AG04450 (cell line): ENCODE measurements around the gene THEMIS2. TPM values are rescaled to one million over a fixed set of nuclear protein-coding genes. Genes with fewer than 3 reads are reported as not detected.
"Not testable (repeated sequence)": the region's sequence is repeated elsewhere in the genome, so short reads cannot be mapped to it uniquely, and the experiment has no call there.

Experiments
- CTCF ChIA-PET: fragments of 300-600, 350-600 bp; formaldehyde crosslinking; extraction: SDS; loops from one replicate; lab custom pipeline; 2022; ENCODE audit warnings: antibody characterized with exemption, inconsistent platforms; lab: Charles Lee
- POLR2A ChIA-PET: fragments of 350-600 bp; formaldehyde crosslinking; extraction: SDS; loops from one replicate; lab custom pipeline; 2021; ENCODE audit warnings: antibody characterized with exemption, inconsistent platforms; lab: Yijun Ruan, JAX
- DNase-seq: peaks from one replicate; pipeline ENCODE4 v3.0.0-alpha.2; 2011; ENCODE audit warnings: low read depth, low spot score
- H3K27ac ChIP-seq: one replicate; pipeline ENCODE4 v1.5.1; 2012; ENCODE audit warnings: low read depth, low read length, control low read depth
- H3K27me3 ChIP-seq: one replicate; pipeline ENCODE4 v1.6.0; 2012; ENCODE audit warnings: low read length; ENCODE audit not compliant: control insufficient read depth, insufficient read depth
- H3K4me3 ChIP-seq: 2 replicates; pipeline ENCODE4 v1.5.1; 2011; ENCODE audit warnings: mild to moderate bottlenecking, low read depth, low read length, control low read depth
- H3K9me3 ChIP-seq: 2 replicates; pipeline ENCODE4 v1.5.1; 2012; ENCODE audit warnings: low read length; ENCODE audit not compliant: control insufficient read depth, insufficient read depth
- polyA plus RNA-seq: library from polyadenylated mRNA; depleted of rRNA; stranded (reverse); fragments of >200 nt; gene quantifications from 2 replicates; pipeline ENCODE4 v1.2.3, GENCODE V29; 2011
- TF ChIP-seq, protein P1 (sequence below): IDR thresholded peaks from 2 replicates; pipeline ENCODE4 v1.5.1; 2011; ENCODE audit warnings: low read depth, low read length, control low read depth, inconsistent platforms

Gene THEMIS2
- polyA plus RNA-seq, 1 experiment: 13.0 TPM

DNA sequence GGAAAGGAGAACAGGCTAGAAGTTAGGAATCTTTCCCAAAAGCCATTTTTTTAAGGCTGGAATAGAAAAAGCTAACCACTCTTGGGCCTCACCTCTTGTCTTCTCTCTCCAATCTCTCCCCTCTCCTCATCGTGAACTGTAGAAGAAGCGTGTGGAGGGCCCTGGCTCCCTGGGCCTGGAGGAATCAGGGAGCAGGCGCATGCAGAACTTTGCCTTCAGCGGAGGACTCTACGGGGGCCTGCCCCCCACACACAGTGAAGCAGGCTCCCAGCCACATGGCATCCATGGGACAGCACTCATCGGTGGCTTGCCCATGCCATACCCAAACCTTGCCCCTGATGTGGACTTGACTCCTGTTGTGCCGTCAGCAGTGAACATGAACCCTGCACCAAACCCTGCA, 22.4 kb upstream of the THEMIS2 start:
- Histone ChIP-seq H3K9me3 (no peaks in the 10 kb centered on the region), H3K27me3 (no peaks in the 10 kb centered on the region), H3K27ac (no peak overlapping the region), H3K4me3 (no peak overlapping the region)
- ChIA-PET CTCF (interaction anchor here (1.5 kb wide), 1 partner anchor 16 kb away, joined by 3 read pairs; no protein-coding TSS in a partner anchor), POLR2A (no interaction called here)
- no peak for DNase-seq
- TF ChIP-seq, protein P1, sequence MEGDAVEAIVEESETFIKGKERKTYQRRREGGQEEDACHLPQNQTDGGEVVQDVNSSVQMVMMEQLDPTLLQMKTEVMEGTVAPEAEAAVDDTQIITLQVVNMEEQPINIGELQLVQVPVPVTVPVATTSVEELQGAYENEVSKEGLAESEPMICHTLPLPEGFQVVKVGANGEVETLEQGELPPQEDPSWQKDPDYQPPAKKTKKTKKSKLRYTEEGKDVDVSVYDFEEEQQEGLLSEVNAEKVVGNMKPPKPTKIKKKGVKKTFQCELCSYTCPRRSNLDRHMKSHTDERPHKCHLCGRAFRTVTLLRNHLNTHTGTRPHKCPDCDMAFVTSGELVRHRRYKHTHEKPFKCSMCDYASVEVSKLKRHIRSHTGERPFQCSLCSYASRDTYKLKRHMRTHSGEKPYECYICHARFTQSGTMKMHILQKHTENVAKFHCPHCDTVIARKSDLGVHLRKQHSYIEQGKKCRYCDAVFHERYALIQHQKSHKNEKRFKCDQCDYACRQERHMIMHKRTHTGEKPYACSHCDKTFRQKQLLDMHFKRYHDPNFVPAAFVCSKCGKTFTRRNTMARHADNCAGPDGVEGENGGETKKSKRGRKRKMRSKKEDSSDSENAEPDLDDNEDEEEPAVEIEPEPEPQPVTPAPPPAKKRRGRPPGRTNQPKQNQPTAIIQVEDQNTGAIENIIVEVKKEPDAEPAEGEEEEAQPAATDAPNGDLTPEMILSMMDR: no peak

DNA sequence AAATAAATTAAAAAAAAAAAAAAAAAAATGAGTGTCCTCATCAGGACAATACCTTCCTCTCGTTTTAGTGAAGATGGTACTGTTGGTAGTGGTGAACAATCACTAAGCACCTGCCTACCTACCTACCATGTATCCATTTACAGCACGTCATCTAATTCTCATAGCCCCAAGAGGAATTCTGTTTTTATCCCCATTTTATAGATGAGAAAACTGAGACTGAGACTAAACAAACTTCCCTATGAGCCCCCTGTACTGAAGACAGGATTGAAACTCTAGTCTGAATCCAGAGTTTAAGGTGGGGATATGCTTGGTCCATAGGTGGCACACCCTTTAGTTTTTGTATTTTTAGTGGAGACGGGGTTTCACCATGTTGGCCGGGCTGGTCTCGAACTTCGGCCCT, 17.3 kb upstream of the THEMIS2 start:
- ChIA-PET CTCF (interaction anchor here (0.6 kb wide), 1 partner anchor 186 kb away, joined by 3 read pairs; no protein-coding TSS in a partner anchor), POLR2A (no interaction called here)
- Histone ChIP-seq H3K27me3 (no peaks in the 10 kb centered on the region), H3K9me3 (no peaks in the 10 kb centered on the region), H3K27ac (no peak overlapping the region), H3K4me3 (no peak overlapping the region)
- TF ChIP-seq, protein P1: no peak
- no peak for DNase-seq

DNA sequence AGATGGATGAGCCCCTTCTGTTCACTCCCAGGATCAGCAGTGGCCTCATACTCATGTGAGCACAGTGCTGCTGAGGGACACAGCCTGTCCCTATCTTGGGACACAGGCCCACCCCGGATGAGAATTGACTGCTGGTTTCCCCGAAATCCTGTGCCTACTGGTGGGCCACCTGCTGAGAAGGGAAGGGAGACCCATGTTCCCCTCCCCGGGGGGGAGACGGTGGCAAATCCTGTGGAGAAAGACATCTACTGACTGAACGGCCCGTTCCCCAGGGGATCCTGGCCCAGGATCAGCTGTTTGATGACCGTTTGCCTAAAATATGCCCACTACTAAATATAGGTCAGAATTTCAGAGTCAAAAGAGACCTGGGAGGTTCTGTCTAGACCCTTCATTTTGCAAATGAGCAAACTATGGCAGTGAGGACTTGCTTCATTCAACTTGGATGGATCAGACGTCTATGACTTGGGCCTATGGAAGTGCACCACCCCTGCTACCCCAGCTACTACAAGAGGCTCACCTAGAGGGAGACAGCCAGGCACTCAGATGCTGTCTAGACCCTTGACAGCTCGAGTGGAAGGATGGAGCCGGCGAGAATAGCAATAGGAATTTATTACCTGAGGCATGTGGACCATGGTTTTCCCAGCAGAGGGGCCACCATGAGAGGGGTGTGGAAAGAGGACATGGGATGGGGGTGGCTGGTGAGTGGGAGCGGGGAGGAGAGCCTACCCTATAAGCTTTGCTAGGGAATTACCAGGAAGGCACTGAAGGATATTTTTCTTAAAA, 15.6 kb upstream of the THEMIS2 start:
- DNase-seq: no peak
- Histone ChIP-seq H3K9me3 (no peaks in the 10 kb centered on the region), H3K27me3 (no peaks in the 10 kb centered on the region), H3K4me3 (no peak overlapping the region), H3K27ac (no peak overlapping the region)
- ChIA-PET CTCF (interaction anchor here (0.5 to 3.2 kb wide), 10 partner anchors 18 to 763 kb away, joined by 3 to 51 read pairs (median 4); no protein-coding TSS in a partner anchor), POLR2A (interaction anchor here (0.6 to 0.7 kb wide), 2 partner anchors 37 to 148 kb away, joined by 7 read pairs; no protein-coding TSS in a partner anchor)
- TF ChIP-seq, protein P1: no peak

DNA sequence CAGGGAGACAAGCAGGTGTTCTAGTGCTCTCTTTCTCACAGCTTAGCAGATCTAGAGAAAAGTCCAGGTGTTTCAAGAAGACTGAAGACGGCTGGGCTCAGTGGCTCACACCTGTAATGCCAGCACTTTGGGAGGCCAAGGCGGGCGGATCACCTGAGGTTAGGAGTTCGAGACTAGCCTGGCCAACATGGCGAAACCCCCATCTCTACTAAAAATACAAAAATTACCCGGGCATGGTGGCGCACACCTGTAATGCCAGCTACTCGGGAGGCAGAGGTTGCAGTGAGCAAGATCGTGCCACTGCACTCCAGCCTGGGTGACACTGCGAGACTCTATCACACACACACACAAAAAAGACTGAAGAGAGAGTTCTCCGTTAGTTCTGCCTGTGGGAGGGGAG, 14.8 kb upstream of the THEMIS2 start:
- not testable (repeated sequence) for H3K9me3 ChIP-seq, DNase-seq, H3K4me3 ChIP-seq, H3K27me3 ChIP-seq, H3K27ac ChIP-seq
- CTCF ChIA-PET: interaction anchor here (0.6 to 3.2 kb wide), 19 partner anchors 9 to 358 kb away, joined by 3 to 51 read pairs (median 4); no protein-coding TSS in a partner anchor
- POLR2A ChIA-PET: interaction anchor here (0.7 to 1.4 kb wide), 2 partner anchors 27 to 352 kb away, joined by 4 read pairs; partner anchors contain the start of gene PPP1R8

DNA sequence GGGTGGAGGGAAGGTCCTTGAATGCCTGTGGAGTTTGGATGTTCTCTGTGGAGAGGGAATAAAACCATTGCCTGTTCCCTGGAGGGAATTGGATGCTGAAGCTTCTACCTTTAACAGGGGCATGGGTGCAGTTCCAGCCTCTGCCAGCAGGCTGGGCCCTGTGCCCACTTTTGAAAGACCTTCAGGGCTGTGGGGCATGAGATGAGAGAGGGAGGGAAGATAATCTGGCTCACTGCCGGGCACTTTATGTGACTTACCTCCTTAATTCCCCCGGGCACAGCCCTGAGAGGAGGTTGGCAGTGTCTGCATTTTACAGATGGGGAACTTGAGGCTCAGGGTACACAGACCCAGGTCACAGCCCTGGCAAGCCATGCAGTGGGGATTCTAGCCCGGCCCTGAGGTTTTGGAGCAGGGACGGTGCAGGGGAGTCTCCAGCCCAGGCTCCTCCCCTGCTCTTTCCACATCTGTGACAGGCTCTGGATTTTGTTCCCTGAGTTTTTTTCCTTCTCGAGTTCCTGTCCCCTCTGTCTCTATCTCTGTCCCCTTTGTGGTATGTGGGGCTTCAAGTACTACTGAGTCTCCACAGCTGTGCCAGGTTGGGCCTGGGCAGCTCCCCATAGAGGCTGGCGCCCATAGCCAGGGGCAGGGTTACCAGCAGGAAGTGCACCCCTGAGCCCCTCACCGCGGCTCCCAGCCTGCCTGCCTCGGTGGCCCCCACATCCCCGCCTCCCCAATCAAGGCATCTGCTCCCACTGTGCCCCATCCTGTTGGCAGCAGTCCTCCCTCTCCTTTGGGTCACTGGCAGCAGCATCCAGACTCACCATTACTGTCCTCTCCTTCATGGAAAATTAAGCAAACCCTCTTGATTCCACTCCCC, 14.0 kb upstream of the THEMIS2 start:
- TF ChIP-seq, protein P1: peak; percentile 97
- POLR2A ChIA-PET: interaction anchor here (1.4 kb wide), 1 partner anchor 28 kb away, joined by 4 read pairs; the partner anchor contains the start of gene PPP1R8
- CTCF ChIA-PET: interaction anchor here (0.6 to 3.2 kb wide), 18 partner anchors 10 to 359 kb away, joined by 3 to 51 read pairs (median 4); no protein-coding TSS in a partner anchor
- peak; percentile 63 for DNase-seq
- no peak overlapping the region for H3K4me3 ChIP-seq
- H3K27me3 ChIP-seq: no peaks in the 10 kb centered on the region
- H3K27ac ChIP-seq: no peak overlapping the region
- no peaks in the 10 kb centered on the region for H3K9me3 ChIP-seq
